Activated CD4-positive, alpha-beta T cell treated with anti-CD3 and anti-CD28 coated beads, Interleukin-2, amount 50 U/mL, for 24 hours (primary cell): ENCODE data around the gene STK17B.
"Not testable (repeated sequence)": the region's sequence is repeated elsewhere in the genome, so short reads cannot be mapped to it uniquely, and the experiment has no call there.

Experiments
- DNase-seq, 2 donors: peaks; one replicate each; pipeline ENCODE4 v3.0.0-alpha.2; 2020; ENCODE audit warnings: low read depth in 1 of 2, low spot score in 1 of 2

STK17B gene

GRCh38 chr2:196171248-196171871, at the start of gene STK17B:
TSS of gene STK17B (minus strand) at chr2:196171578. CDS start at chr2:196163383, 8,195 bp downstream.
- DNase-seq = peak; percentile 95 to 96

GRCh38 chr2:196220671-196221070, 49.3 kb upstream of the STK17B start:
- DNase-seq = no peak

- no peak for DNase-seq
Measured at GRCh38 chr2:196219671-196220070, 48.3 kb upstream of the STK17B start.

GRCh38 chr2:196218106-196218505, 46.7 kb upstream of the STK17B start:
- DNase-seq = no peak

- no peak for DNase-seq
Measured at GRCh38 chr2:196217116-196217515, 45.7 kb upstream of the STK17B start.

GRCh38 chr2:196215376-196215775, 44.0 kb upstream of the STK17B start:
- DNase-seq = no peak

GRCh38 chr2:196214156-196214555, 42.8 kb upstream of the STK17B start:
- DNase-seq = no peak

GRCh38 chr2:196213252-196213980, 42.0 kb upstream of the STK17B start:
- DNase-seq = no peak

- no peak for DNase-seq
Measured at GRCh38 chr2:196208915-196209314, 37.5 kb upstream of the STK17B start.

GRCh38 chr2:196206804-196207203, 35.4 kb upstream of the STK17B start:
- no peak for DNase-seq

GRCh38 chr2:196205881-196206435, 34.6 kb upstream of the STK17B start:
- DNase-seq = no peak

GRCh38 chr2:196205011-196205766, 33.8 kb upstream of the STK17B start:
- no peak for DNase-seq

GRCh38 chr2:196201229-196202009, 30.0 kb upstream of the STK17B start:
- DNase-seq = no peak

GRCh38 chr2:196200557-196200956, 29.2 kb upstream of the STK17B start:
- no peak for DNase-seq

GRCh38 chr2:196195758-196196157, 24.4 kb upstream of the STK17B start:
- DNase-seq = no peak

GRCh38 chr2:196195302-196195701, 23.9 kb upstream of the STK17B start:
- no peak for DNase-seq

GRCh38 chr2:196191541-196191940, 20.2 kb upstream of the STK17B start:
- DNase-seq = no peak

GRCh38 chr2:196187898-196188458, 16.6 kb upstream of the STK17B start:
- no peak for DNase-seq

- DNase-seq = not testable (repeated sequence)
Measured at GRCh38 chr2:196187175-196187700, 15.9 kb upstream of the STK17B start.

- no peak for DNase-seq
Measured at GRCh38 chr2:196186266-196186980, 15.0 kb upstream of the STK17B start.
